H1 (cell line): Measurements from ENCODE around the gene TIMELESS. TPM values are rescaled to one million over a fixed set of nuclear protein-coding genes. Genes with fewer than 3 reads are reported as not detected.

Experiments
- CTCF ChIA-PET: fragments of 300-600 bp; sonication (Branson Sonifier 250); formaldehyde crosslinking; loops from one replicate; lab custom pipeline; 2021; ENCODE audit not compliant: partially characterized antibody; lab: Charles Lee
- POLR2A ChIA-PET: fragments of 300-600 bp; sonication (Branson Sonifier 250); formaldehyde crosslinking; loops from one replicate; lab custom pipeline; 2021; ENCODE audit warnings: inconsistent platforms; ENCODE audit not compliant: partially characterized antibody; lab: Charles Lee
- DNase-seq, 2 experiments: peaks; one replicate each; pipeline versions ENCODE4 v3.0.0 to v3.0.0-alpha.2; 2010 to 2022; ENCODE audit warnings: low spot score in 2 of 2, low read depth in 1 of 2, mixed read lengths in 1 of 2
- FAIRE-seq: peaks from 2 replicates; lab custom pipeline; 2011; peaks lifted over from hg19 to GRCh38; lab: Jason Lieb, UNC
- H2AFZ ChIP-seq: 2 replicates; pipeline ENCODE4 v1.8.1; 2012; ENCODE audit warnings: low read length, inconsistent platforms
- H2AK5ac ChIP-seq: 2 replicates; pipeline ENCODE4 v1.6.1; 2013; ENCODE audit warnings: low read depth, low read length
- H2BK120ac ChIP-seq: replicated peaks from 2 replicates; pipeline ENCODE3; 2013; ENCODE audit warnings: low read depth, low read length, inconsistent platforms
- H2BK12ac ChIP-seq: 2 replicates; pipeline ENCODE4 v1.6.1; 2013; ENCODE audit warnings: low read depth, low read length
- H2BK15ac ChIP-seq: 2 replicates; pipeline ENCODE4 v1.6.1; 2013; ENCODE audit warnings: low read length
- H2BK20ac ChIP-seq: 2 replicates; pipeline ENCODE4 v1.6.1; 2013; ENCODE audit warnings: low read length
- H2BK5ac ChIP-seq: 2 replicates; pipeline ENCODE4 v1.6.1; 2013; ENCODE audit warnings: low read depth, low read length
- H3K14ac ChIP-seq: 2 replicates; pipeline ENCODE4 v1.6.1; 2013; ENCODE audit warnings: inconsistent platforms; ENCODE audit not compliant: insufficient read length
- H3K18ac ChIP-seq: 2 replicates; pipeline ENCODE4 v1.6.1; 2013; ENCODE audit warnings: low read length; ENCODE audit errors: extremely low read depth
- H3K23ac ChIP-seq: 2 replicates; pipeline ENCODE4 v1.6.1; 2013; ENCODE audit warnings: inconsistent platforms; ENCODE audit not compliant: insufficient read length
- H3K23me2 ChIP-seq: 2 replicates; pipeline ENCODE4 v1.6.1; 2013; ENCODE audit warnings: low read depth, low read length
- H3K27ac ChIP-seq: 2 replicates; pipeline ENCODE4 v1.6.1; 2011; ENCODE audit warnings: low read depth, low read length, inconsistent platforms
- H3K27me3 ChIP-seq, 4 experiments: replicated peaks in 1 of 4; 1 replicate in 1 of 4; 2 replicates in 3 of 4; pipeline versions ENCODE4 v1.6.1 to v1.8.1; 2011 to 2013; ENCODE audit warnings: low read length in 3 of 4, mild to moderate bottlenecking in 3 of 4, inconsistent platforms in 2 of 4, mixed read lengths in 2 of 4, moderate library complexity in 1 of 4; ENCODE audit not compliant: control insufficient read depth in 3 of 4, insufficient read depth in 3 of 4; ENCODE audit errors: extremely low read depth in 1 of 4
- H3K36me3 ChIP-seq, 4 experiments: 2 replicates each; pipeline versions ENCODE4 v1.6.1 to v1.8.1; 2011 to 2013; ENCODE audit warnings: mild to moderate bottlenecking in 4 of 4, low read length in 3 of 4, moderate library complexity in 2 of 4, control low read depth in 1 of 4, inconsistent platforms in 1 of 4; ENCODE audit not compliant: insufficient read depth in 4 of 4, control insufficient read depth in 2 of 4
- H3K4ac ChIP-seq: replicated peaks from 2 replicates; pipeline ENCODE3; 2013; ENCODE audit warnings: low read length, low read depth, mixed read lengths, inconsistent platforms; ENCODE audit not compliant: insufficient read length
- H3K4me1 ChIP-seq, 4 experiments: replicated peaks in 1 of 4; 1 replicate in 1 of 4; 2 replicates in 3 of 4; pipeline versions ENCODE4 v1.6.1 to v1.8.1; 2011 to 2013; ENCODE audit warnings: low read length in 3 of 4, inconsistent platforms in 2 of 4, mixed read lengths in 1 of 4; ENCODE audit not compliant: insufficient read depth in 4 of 4, control insufficient read depth in 3 of 4
- H3K4me2 ChIP-seq, 2 experiments: 2 replicates each; pipeline versions ENCODE4 v1.6.1 to v1.8.1; 2011 to 2013; ENCODE audit warnings: low read depth in 2 of 2, low read length in 2 of 2, control low read depth in 1 of 2, inconsistent platforms in 1 of 2, mild to moderate bottlenecking in 1 of 2; ENCODE audit not compliant: insufficient read depth in 1 of 2
- H3K4me3 ChIP-seq, 4 experiments: fragments of 200-600, 300-600 bp in 1 of 4; sonication (generic), shearing (Covaris generic), sonication (Bioruptor Twin) in 1 of 4; 2 replicates each; pipeline versions ENCODE4 v1.5.1 to v1.8.1; 2011 to 2016; ENCODE audit warnings: low read length in 4 of 4, low read depth in 3 of 4, control low read depth in 2 of 4, inconsistent platforms in 2 of 4, mild to moderate bottlenecking in 2 of 4, mixed read lengths in 1 of 4, moderate library complexity in 1 of 4; ENCODE audit not compliant: insufficient read depth in 2 of 4; ENCODE audit errors: extremely low read depth in 1 of 4
- H3K56ac ChIP-seq: replicated peaks from 2 replicates; pipeline ENCODE3; 2013; ENCODE audit warnings: low read depth, mild to moderate bottlenecking, mixed read lengths, low read length, inconsistent platforms; ENCODE audit not compliant: insufficient read length
- H3K79me1 ChIP-seq: 2 replicates; pipeline ENCODE4 v1.6.1; 2013; ENCODE audit warnings: low read depth, low read length, control low read depth
- H3K79me2 ChIP-seq, 2 experiments: 2 replicates each; pipeline versions ENCODE4 v1.6.1 to v1.8.1; 2012 to 2013; ENCODE audit warnings: low read length in 2 of 2, mild to moderate bottlenecking in 2 of 2, inconsistent platforms in 1 of 2; ENCODE audit not compliant: insufficient read depth in 2 of 2, control insufficient read depth in 1 of 2
- H3K9ac ChIP-seq, 4 experiments: replicated peaks in 1 of 4; 1 replicate in 1 of 4; 2 replicates in 3 of 4; pipeline versions ENCODE4 v1.6.1 to v1.8.1; 2011 to 2013; ENCODE audit warnings: low read depth in 3 of 4, low read length in 3 of 4, control low read depth in 2 of 4, mild to moderate bottlenecking in 2 of 4, moderate library complexity in 2 of 4, inconsistent platforms in 1 of 4; ENCODE audit errors: extremely low read depth in 1 of 4
- H3K9me3 ChIP-seq, 2 experiments: 2 replicates each; pipeline versions ENCODE4 v1.6.1 to v1.8.1; 2012 to 2013; ENCODE audit warnings: mild to moderate bottlenecking in 2 of 2, moderate library complexity in 2 of 2, control low read depth in 1 of 2, inconsistent platforms in 1 of 2, low read depth in 1 of 2, low read length in 1 of 2, mixed read lengths in 1 of 2; ENCODE audit not compliant: insufficient read depth in 2 of 2
- H4K20me1 ChIP-seq, 2 experiments: replicated peaks in 1 of 2; 2 replicates each; pipeline versions ENCODE3 to v1.8.1; 2011 to 2013; ENCODE audit warnings: inconsistent platforms in 2 of 2, low read length in 2 of 2, mild to moderate bottlenecking in 1 of 2; ENCODE audit not compliant: insufficient read depth in 2 of 2, control insufficient read depth in 1 of 2
- H4K5ac ChIP-seq: 2 replicates; pipeline ENCODE4 v1.6.1; 2013; ENCODE audit warnings: low read length, low read depth, mixed read lengths, inconsistent platforms; ENCODE audit not compliant: insufficient read length
- H4K8ac ChIP-seq: 2 replicates; pipeline ENCODE4 v1.8.0; 2013; ENCODE audit warnings: mild to moderate bottlenecking, moderate library complexity, low read length, inconsistent platforms; ENCODE audit not compliant: insufficient read depth; ENCODE audit errors: extremely low read depth
- H4K91ac ChIP-seq: replicated peaks from 2 replicates; pipeline ENCODE3; 2013; ENCODE audit warnings: low read length, mixed read lengths, inconsistent platforms; ENCODE audit not compliant: insufficient read length
- BCL11A ChIP-seq, 2 experiments: IDR thresholded peaks; one replicate each; pipeline ENCODE4 v1.6.1; 2011; ENCODE audit warnings: low read depth in 2 of 2, low read length in 2 of 2, mild to moderate bottlenecking in 2 of 2
- CBX5 ChIP-seq: fragments of 300-800, 300-1000 bp; sonication (generic); IDR thresholded peaks from 2 replicates; pipeline ENCODE4 v1.7.1; 2016; ENCODE audit warnings: antibody characterized with exemption, low read length, low read depth
- CBX8 ChIP-seq: fragments of 300-800, 300-1000 bp; sonication (generic); IDR thresholded peaks from 2 replicates; pipeline ENCODE4 v1.7.1; 2016; ENCODE audit warnings: low read depth, low read length, borderline replicate concordance
- CHD1 ChIP-seq: IDR thresholded peaks from 2 replicates; pipeline ENCODE4 v1.6.1; 2012; ENCODE audit warnings: low read depth, low read length, improper control_type of control experiment
- GTF2F1 ChIP-seq: IDR thresholded peaks from 2 replicates; pipeline ENCODE4 v1.6.1; 2012; ENCODE audit warnings: low read depth, low read length, improper control_type of control experiment, borderline replicate concordance
- JUND ChIP-seq: IDR thresholded peaks from 2 replicates; pipeline ENCODE4 v1.6.1; 2011; ENCODE audit warnings: mild to moderate bottlenecking, improper control_type of control experiment, low read length
- KDM1A ChIP-seq: fragments of 200-600, 300-600 bp; sonication (generic); IDR thresholded peaks from 2 replicates; pipeline ENCODE4 v1.7.1; 2016; ENCODE audit warnings: mild to moderate bottlenecking, low read length, borderline replicate concordance
- MAFK ChIP-seq: IDR thresholded peaks from 2 replicates; pipeline ENCODE4 v1.6.1; 2012; ENCODE audit warnings: low read depth, mild to moderate bottlenecking, improper control_type of control experiment, low read length
- NRF1 ChIP-seq: IDR thresholded peaks from 2 replicates; pipeline ENCODE4 v1.6.1; 2011; ENCODE audit warnings: mild to moderate bottlenecking, low read depth, low read length, improper control_type of control experiment
- POLR2A ChIP-seq, 2 experiments: IDR thresholded peaks; 1 replicate in 1 of 2; 2 replicates in 1 of 2; pipeline ENCODE4 v1.6.1; 2011; ENCODE audit warnings: low read depth in 2 of 2, low read length in 2 of 2, mild to moderate bottlenecking in 2 of 2; ENCODE audit errors: control extremely low read depth in 1 of 2
- POLR2AphosphoS5 ChIP-seq: IDR thresholded peaks from 2 replicates; pipeline ENCODE4 v1.6.1; 2011; ENCODE audit warnings: low read depth, low read length
- RAD21 ChIP-seq, 2 experiments: IDR thresholded peaks in 1 of 2; conservative IDR thresholded peaks in 1 of 2; 2 replicates each; pipeline ENCODE4 v1.6.1; 2011; ENCODE audit warnings: low read depth in 2 of 2, low read length in 2 of 2, improper control_type of control experiment in 1 of 2, inconsistent platforms in 1 of 2, mild to moderate bottlenecking in 1 of 2, moderate library complexity in 1 of 2
- SP4 ChIP-seq: IDR thresholded peaks from 2 replicates; pipeline ENCODE4 v1.6.1; 2012; ENCODE audit warnings: low read length, inconsistent platforms
- SRF ChIP-seq: IDR thresholded peaks from 2 replicates; pipeline ENCODE4 v1.6.1; 2011; ENCODE audit warnings: mild to moderate bottlenecking, low read depth, low read length, moderate library complexity
- polyA plus RNA-seq, 7 experiments: library from polyadenylated mRNA; depleted of rRNA in 3 of 7; stranded (reverse) in 5 of 7; unstranded in 2 of 7; fragments of >200 nt in 5 of 7; fragments of 200-250 nt in 2 of 7; gene quantifications; 1 replicate in 5 of 7; 2 replicates in 1 of 7; 4 replicates in 1 of 7; pipeline versions ENCODE4 v1.2.1 to v1.2.3, GENCODE V29; 2011 to 2013; ENCODE audit warnings: missing spikeins in 2 of 7, mixed read lengths in 2 of 7
- total RNA-seq: library from RNA; stranded (reverse); fragmentation: NEBNext Ultra II Directional; extraction: Animal tissue kit (Norgen Biotek cat#: 25700); gene quantifications from 2 replicates; pipeline ENCODE4 v1.2.1, GENCODE V29; 2021
- TF ChIP-seq, protein P1 (sequence below): IDR thresholded peaks from 2 replicates; pipeline ENCODE4 v1.6.1; 2011; ENCODE audit warnings: low read length, improper control_type of control experiment

The TIMELESS gene
- total and polyA plus RNA-seq, 2 of the 8 experiments (the other 6 are each of a cell fraction or from before 2014, with no cell fraction given) = 17.1 to 86.7 TPM

DNA sequence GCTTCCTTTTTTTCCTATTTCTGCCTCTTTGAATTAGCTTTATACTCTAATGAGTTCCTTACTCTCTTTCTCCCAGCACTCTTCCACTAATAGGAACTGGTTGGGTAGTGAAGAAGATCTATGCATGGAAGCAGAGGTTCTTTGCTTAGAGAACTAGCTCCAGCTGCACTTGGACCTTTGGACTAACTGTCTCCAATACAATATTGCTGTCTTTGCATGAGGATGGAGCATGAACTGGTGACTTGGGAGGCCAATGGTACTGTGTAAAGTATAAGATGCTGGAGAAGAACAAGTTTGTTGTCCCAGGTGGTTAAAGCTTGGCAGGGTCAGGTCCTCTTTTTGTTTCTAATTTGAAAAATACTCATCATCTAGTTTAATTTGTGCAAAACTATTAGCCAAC, 41.1 kb upstream of the TIMELESS start:
- POLR2A ChIA-PET = interaction anchor here (1.4 to 2.5 kb wide), 2 partner anchors 21 to 175 kb away, joined by 3 to 7 read pairs; partner anchors contain the start of genes CNPY2 and SPRYD4
- Histone ChIP-seq H3K4me2 (no peak overlapping the region), H2AK5ac (no peak overlapping the region), H3K18ac (no peak overlapping the region), H3K56ac (no peak overlapping the region), H3K4me3 (no peak overlapping the region), H4K5ac (no peak overlapping the region), H3K4me1 (peaks cover 2 to 5% (median 3%) of the 10 kb centered on the region in 4 experiments; a peak in 6 of 7 replicates), H3K23me2 (peaks cover 12% of the 10 kb centered on the region), H2BK20ac (no peak overlapping the region), H3K9ac (no peak overlapping the region), H3K27me3 (peaks cover 7 to 35% (median 32%) of the 10 kb centered on the region in 4 experiments), H3K36me3 (peaks cover 0 to 5% (median 0%) of the 10 kb centered on the region in 4 experiments; a peak in 2 of 8 replicates), H4K8ac (no peak overlapping the region), H3K14ac (no peak overlapping the region), H3K79me2 (no peaks in the 10 kb centered on the region), H4K20me1 (no peaks in the 10 kb centered on the region), H2BK5ac (no peak overlapping the region), H3K23ac (no peak overlapping the region), H3K9me3 (peaks cover 3 to 21% of the 10 kb centered on the region in 2 experiments; a peak in 2 of 4 replicates), H2BK15ac (no peak overlapping the region), H3K79me1 (no peaks in the 10 kb centered on the region), H3K4ac (no peak overlapping the region), H2AFZ (no peak overlapping the region), H2BK120ac (no peak overlapping the region), H4K91ac (no peak overlapping the region), H2BK12ac (no peak overlapping the region), H3K27ac (no peak overlapping the region)
- CTCF ChIA-PET = interaction anchor here (0.6 to 1.3 kb wide), 4 partner anchors 10 to 111 kb away, joined by 3 to 5 read pairs (median 4); no protein-coding TSS in a partner anchor
- DNase-seq = no peak
- no peak for FAIRE-seq
- TF ChIP-seq JUND (no peak), POLR2A (IDR thresholded peaks at IDR 0.05; ENCODE audit: control extremely low read depth in 1 of 2, low read depth in 2 of 2, low read length in 2 of 2) (no peak), NRF1 (no peak), CBX5 (no peak), CBX8 (no peak), CHD1 (no peak), SP4 (no peak), KDM1A (no peak), GTF2F1 (no peak), MAFK (no peak), POLR2AphosphoS5 (no peak), RAD21 (IDR thresholded peaks at IDR 0.05 in 1 of 2, conservative IDR thresholded peaks at IDR 0.05 in 1 of 2; ENCODE audit: low read depth in 2 of 2, low read length in 2 of 2) (no peak), SRF (no peak), BCL11A (IDR thresholded peaks at IDR 0.05; ENCODE audit: low read depth in 2 of 2, low read length in 2 of 2) (no peak)
- TF ChIP-seq, protein P1, sequence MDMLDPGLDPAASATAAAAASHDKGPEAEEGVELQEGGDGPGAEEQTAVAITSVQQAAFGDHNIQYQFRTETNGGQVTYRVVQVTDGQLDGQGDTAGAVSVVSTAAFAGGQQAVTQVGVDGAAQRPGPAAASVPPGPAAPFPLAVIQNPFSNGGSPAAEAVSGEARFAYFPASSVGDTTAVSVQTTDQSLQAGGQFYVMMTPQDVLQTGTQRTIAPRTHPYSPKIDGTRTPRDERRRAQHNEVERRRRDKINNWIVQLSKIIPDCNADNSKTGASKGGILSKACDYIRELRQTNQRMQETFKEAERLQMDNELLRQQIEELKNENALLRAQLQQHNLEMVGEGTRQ = no peak
